Measurements from ENCODE around the gene DHRSX.

The DHRSX gene

GRCh38 chrX:2490634-2491033, 10.1 kb downstream of the DHRSX start:
- Histone ChIP-seq H3K36me3 (ENCODE audit: control insufficient read depth, insufficient read depth, low read length) (peaks cover 36% of the 10 kb centered on the region), H3K4me3 (replicated peaks; ENCODE audit: low read depth, low read length) (no peak overlapping the region), H3K27me3 (replicated peaks; ENCODE audit: control insufficient read depth, insufficient read depth, low read length) (no peaks in the 10 kb centered on the region)
- no peak for DNase-seq (ENCODE audit: extremely low read depth, insufficient read length)
- TF ChIP-seq CTCF (IDR thresholded peaks at IDR 0.05; ENCODE audit: insufficient read depth, low read length, poor library complexity, severe bottlenecking): no peak

GRCh38 chrX:2489446-2490445, 11.0 kb downstream of the DHRSX start:
- no peaks in the 10 kb centered on the region for H3K27me3 ChIP-seq (replicated peaks; ENCODE audit: control insufficient read depth, insufficient read depth, low read length)
- no peak overlapping the region for H3K4me3 ChIP-seq (replicated peaks; ENCODE audit: low read depth, low read length)
- peaks cover 34% of the 10 kb centered on the region for H3K36me3 ChIP-seq (ENCODE audit: control insufficient read depth, insufficient read depth, low read length)
- no peak for TF ChIP-seq CTCF (IDR thresholded peaks at IDR 0.05; ENCODE audit: insufficient read depth, low read length, poor library complexity, severe bottlenecking)
- DNase-seq (ENCODE audit: extremely low read depth, insufficient read length): no peak

- H3K27me3 ChIP-seq (replicated peaks; ENCODE audit: control insufficient read depth, insufficient read depth, low read length): no peaks in the 10 kb centered on the region
- H3K36me3 ChIP-seq (ENCODE audit: control insufficient read depth, insufficient read depth, low read length): peaks cover 34% of the 10 kb centered on the region
- TF ChIP-seq CTCF (IDR thresholded peaks at IDR 0.05; ENCODE audit: insufficient read depth, low read length, poor library complexity, severe bottlenecking): no peak
- no peak overlapping the region for H3K4me3 ChIP-seq (replicated peaks; ENCODE audit: low read depth, low read length)
- DNase-seq (ENCODE audit: extremely low read depth, insufficient read length): no peak
Measured at GRCh38 chrX:2488621-2489285, 12.0 kb downstream of the DHRSX start.

- TF ChIP-seq CTCF (IDR thresholded peaks at IDR 0.05; ENCODE audit: insufficient read depth, low read length, poor library complexity, severe bottlenecking): no peak
- H3K27me3 ChIP-seq (replicated peaks; ENCODE audit: control insufficient read depth, insufficient read depth, low read length): no peaks in the 10 kb centered on the region
- no peak for DNase-seq (ENCODE audit: extremely low read depth, insufficient read length)
- H3K4me3 ChIP-seq (replicated peaks; ENCODE audit: low read depth, low read length): no peak overlapping the region
- H3K36me3 ChIP-seq (ENCODE audit: control insufficient read depth, insufficient read depth, low read length): peaks cover 34% of the 10 kb centered on the region
Measured at GRCh38 chrX:2487366-2487765, 13.4 kb downstream of the DHRSX start.

GRCh38 chrX:2486476-2487133, 14.2 kb downstream of the DHRSX start:
- TF ChIP-seq CTCF (IDR thresholded peaks at IDR 0.05; ENCODE audit: insufficient read depth, low read length, poor library complexity, severe bottlenecking): no peak
- no peak overlapping the region for H3K4me3 ChIP-seq (replicated peaks; ENCODE audit: low read depth, low read length)
- no peaks in the 10 kb centered on the region for H3K27me3 ChIP-seq (replicated peaks; ENCODE audit: control insufficient read depth, insufficient read depth, low read length)
- no peak for DNase-seq (ENCODE audit: extremely low read depth, insufficient read length)
- H3K36me3 ChIP-seq (ENCODE audit: control insufficient read depth, insufficient read depth, low read length): peaks cover 31% of the 10 kb centered on the region
